ENCODE measurements around the gene SLIT3. TPM values are rescaled to one million over a fixed set of nuclear protein-coding genes. Genes with fewer than 3 reads are reported as not detected.

SLIT3 gene
- total RNA-seq, 3 donors from 2014 or later (not counting 1 experiment from before 2014, with no cell fraction given) = 0.34 to 0.80 TPM; not detected in 1

GRCh38 chr5:168943091-168943884, 357.7 kb downstream of the SLIT3 start:
- intact Hi-C loops (cut with micrococcal nuclease) = no loop called here
- H3K4me3 Mint-ChIP-seq = no peak overlapping the region
- H3K4me1 ChIP-seq (ENCODE audit: control insufficient read depth, insufficient read depth, low read length) = no peaks in the 10 kb centered on the region

GRCh38 chr5:168941901-168942300, 359.0 kb downstream of the SLIT3 start:
- TF ChIP-seq, protein P1, sequence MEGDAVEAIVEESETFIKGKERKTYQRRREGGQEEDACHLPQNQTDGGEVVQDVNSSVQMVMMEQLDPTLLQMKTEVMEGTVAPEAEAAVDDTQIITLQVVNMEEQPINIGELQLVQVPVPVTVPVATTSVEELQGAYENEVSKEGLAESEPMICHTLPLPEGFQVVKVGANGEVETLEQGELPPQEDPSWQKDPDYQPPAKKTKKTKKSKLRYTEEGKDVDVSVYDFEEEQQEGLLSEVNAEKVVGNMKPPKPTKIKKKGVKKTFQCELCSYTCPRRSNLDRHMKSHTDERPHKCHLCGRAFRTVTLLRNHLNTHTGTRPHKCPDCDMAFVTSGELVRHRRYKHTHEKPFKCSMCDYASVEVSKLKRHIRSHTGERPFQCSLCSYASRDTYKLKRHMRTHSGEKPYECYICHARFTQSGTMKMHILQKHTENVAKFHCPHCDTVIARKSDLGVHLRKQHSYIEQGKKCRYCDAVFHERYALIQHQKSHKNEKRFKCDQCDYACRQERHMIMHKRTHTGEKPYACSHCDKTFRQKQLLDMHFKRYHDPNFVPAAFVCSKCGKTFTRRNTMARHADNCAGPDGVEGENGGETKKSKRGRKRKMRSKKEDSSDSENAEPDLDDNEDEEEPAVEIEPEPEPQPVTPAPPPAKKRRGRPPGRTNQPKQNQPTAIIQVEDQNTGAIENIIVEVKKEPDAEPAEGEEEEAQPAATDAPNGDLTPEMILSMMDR (IDR thresholded peaks at IDR 0.05) = no peak
- Mint-ChIP-seq H3K27me3 (ENCODE audit: low read depth in 2 of 2) (no peaks in the 10 kb centered on the region), H3K4me1 (no peaks in the 10 kb centered on the region), H3K36me3 (no peaks in the 10 kb centered on the region), H3K9me3 (no peaks in the 10 kb centered on the region), H3K27ac (no peak overlapping the region), H3K4me3 (no peak overlapping the region)
- Histone ChIP-seq H3K9me3 (ENCODE audit: control insufficient read depth, insufficient read depth, low read length) (no peaks in the 10 kb centered on the region), H3K4me1 (ENCODE audit: control insufficient read depth, insufficient read depth, low read length) (no peaks in the 10 kb centered on the region), H3K27me3 (ENCODE audit: control insufficient read depth, insufficient read depth, low read length) (no peaks in the 10 kb centered on the region), H3K4me3 (ENCODE audit: low read length) (no peak overlapping the region), H3K27ac (ENCODE audit: low read length) (no peak overlapping the region), H3K36me3 (ENCODE audit: control insufficient read depth, insufficient read depth, low read length) (no peaks in the 10 kb centered on the region)
- WGBS (ENCODE audit: insufficient coverage) = 82% methylated on average over 2 of the region's 2 CpGs
- intact Hi-C loops (cut with micrococcal nuclease) = no loop called here
- no peak for DNase-seq
- ATAC-seq = no peak

More at GRCh38 chr5:168943091-168943884, 357.7 kb downstream of the SLIT3 start:
- H3K27me3 Mint-ChIP-seq (ENCODE audit: low read depth in 2 of 2) = no peaks in the 10 kb centered on the region
- H3K27me3 ChIP-seq (ENCODE audit: control insufficient read depth, insufficient read depth, low read length) = no peaks in the 10 kb centered on the region
- no peaks in the 10 kb centered on the region for H3K9me3 Mint-ChIP-seq
- H3K27ac ChIP-seq (ENCODE audit: low read length) = no peak overlapping the region
- no peaks in the 10 kb centered on the region for H3K9me3 ChIP-seq (ENCODE audit: control insufficient read depth, insufficient read depth, low read length)
- no peaks in the 10 kb centered on the region for H3K36me3 ChIP-seq (ENCODE audit: control insufficient read depth, insufficient read depth, low read length)
- no peak overlapping the region for H3K27ac Mint-ChIP-seq
- no peaks in the 10 kb centered on the region for H3K36me3 Mint-ChIP-seq
- no peak for ATAC-seq
- TF ChIP-seq, protein P1 (IDR thresholded peaks at IDR 0.05) = no peak
- no peak overlapping the region for H3K4me3 ChIP-seq (ENCODE audit: low read length)
- H3K4me1 Mint-ChIP-seq = no peaks in the 10 kb centered on the region
- no peak for DNase-seq
- WGBS (ENCODE audit: insufficient coverage) = 96% methylated on average over 1 of the region's 2 CpGs

GRCh38 chr5:168940712-168941111, 360.2 kb downstream of the SLIT3 start:
- H3K36me3 Mint-ChIP-seq = no peaks in the 10 kb centered on the region
- 86% methylated on average over 4 of the region's 4 CpGs for WGBS (ENCODE audit: insufficient coverage)
- TF ChIP-seq, protein P1 (IDR thresholded peaks at IDR 0.05) = no peak
- Histone ChIP-seq H3K36me3 (ENCODE audit: control insufficient read depth, insufficient read depth, low read length) (no peaks in the 10 kb centered on the region), H3K4me3 (ENCODE audit: low read length) (no peak overlapping the region), H3K9me3 (ENCODE audit: control insufficient read depth, insufficient read depth, low read length) (no peaks in the 10 kb centered on the region), H3K27me3 (ENCODE audit: control insufficient read depth, insufficient read depth, low read length) (no peaks in the 10 kb centered on the region), H3K4me1 (ENCODE audit: control insufficient read depth, insufficient read depth, low read length) (no peaks in the 10 kb centered on the region), H3K27ac (ENCODE audit: low read length) (no peak overlapping the region)
- H3K27ac Mint-ChIP-seq = no peak overlapping the region
- intact Hi-C loops (cut with micrococcal nuclease) = no loop called here
- no peaks in the 10 kb centered on the region for H3K9me3 Mint-ChIP-seq
- no peak overlapping the region for H3K4me3 Mint-ChIP-seq
- H3K4me1 Mint-ChIP-seq = no peaks in the 10 kb centered on the region
- ATAC-seq (no peak), DNase-seq (no peak)
- no peaks in the 10 kb centered on the region for H3K27me3 Mint-ChIP-seq (ENCODE audit: low read depth in 2 of 2)

Measured in natural killer cell (primary cell).